Measurements from ENCODE around the gene PRKN.

- TF ChIP-seq CTCF (conservative IDR thresholded peaks at IDR 0.05) (no peak), EZH2 (IDR thresholded peaks at IDR 0.05; ENCODE audit: low read depth) (no peak)
Observed at GRCh38 chr6:161671117-161671516, 1056.4 kb downstream of the PRKN start.
